Upper lobe of left lung (tissue), 6 donors: ENCODE results near the gene ZDHHC17. TPM values are rescaled to one million over a fixed set of nuclear protein-coding genes. Genes with fewer than 3 reads are reported as not detected.
A peak's percentile ranks its signal among the peaks of the same experiment; 100 is the strongest.

Experiments used
- ATAC-seq, 2 donors: fragments of 200-7000 bp; cut with Tn5 transposase; one replicate each; pipeline ENCODE4 v1.9.1; 2022; ENCODE audit warnings: mild to moderate bottlenecking in 2 of 2, moderate library complexity in 2 of 2; ENCODE audit not compliant: low FRiP score in 2 of 2
- DNase-seq, 2 donors: peaks; one replicate each; pipeline ENCODE4 v3.0.0-alpha.2; 2019 to 2020
- H3K27ac ChIP-seq, 4 donors: fragments of 200-600 bp; sonication (generic); one replicate each; pipeline ENCODE4 v1.5.1; 2016 to 2019
- H3K27me3 ChIP-seq, 4 donors: fragments of 200-600 bp; sonication (generic); one replicate each; pipeline ENCODE4 v1.5.1; 2017 to 2019
- H3K36me3 ChIP-seq, 4 donors: fragments of 200-600 bp; sonication (generic); one replicate each; pipeline ENCODE4 v1.5.1; 2016 to 2019
- H3K4me1 ChIP-seq, 4 donors: fragments of 200-600 bp; sonication (generic); one replicate each; pipeline ENCODE4 v1.5.1; 2018 to 2019
- H3K4me3 ChIP-seq, 4 donors: fragments of 200-600 bp; sonication (generic); one replicate each; pipeline ENCODE4 v1.5.1; 2017 to 2019; ENCODE audit warnings: mild to moderate bottlenecking in 2 of 4, moderate library complexity in 1 of 4
- H3K9me3 ChIP-seq, 4 donors: fragments of 200-600 bp; sonication (generic); one replicate each; pipeline ENCODE4 v1.5.1; 2018 to 2019
- EP300 ChIP-seq, 4 donors: sonication (generic); formaldehyde crosslinking; IDR thresholded peaks; one replicate each; pipeline ENCODE4 v1.5.1; 2017; ENCODE audit warnings: antibody characterized with exemption in 4 of 4, control low read depth in 2 of 4
- POLR2A ChIP-seq, 4 donors: fragments of 450-650 bp; IDR thresholded peaks; one replicate each; pipeline ENCODE4 v1.5.1; 2016 to 2017; ENCODE audit warnings: antibody characterized with exemption in 4 of 4, mild to moderate bottlenecking in 2 of 4
- POLR2AphosphoS5 ChIP-seq, 2 donors: sonication (generic); formaldehyde crosslinking; IDR thresholded peaks; one replicate each; pipeline ENCODE4 v1.5.1; 2017; ENCODE audit warnings: antibody characterized with exemption in 2 of 2
- WGBS, 2 donors: methylation state at CpG; one replicate each; pipeline ENCODE4 v1.1.5; 2017 to 2018; 5-methylcytosine and 5-hydroxymethylcytosine counted together
- total RNA-seq, 6 donors: library from RNA; depleted of rRNA in 4 of 6; stranded (reverse); fragments of >200 nt in 4 of 6; gene quantifications; one replicate each; pipeline versions ENCODE4 v1.1.0 to v1.2.1, GENCODE V29; 2016 to 2021
- TF ChIP-seq, protein P1 (sequence below), 6 experiments: fragments of 450-650 bp in 4 of 6; fragments of 200-600 bp in 2 of 6; sonication (generic) in 2 of 6; IDR thresholded peaks; one replicate each; pipeline ENCODE4 v1.5.1; 2016 to 2019; ENCODE audit warnings: antibody characterized with exemption in 6 of 6
- donor health status: DM: no; HTN: no; CAD: no; lungs with moderate emphysema.
- donor health status: DM: no; HTN: yes; CAD: no; lungs with severe emphysema.

ZDHHC17 gene
- total RNA-seq, 6 donors from 2014 or later, result 13.0 to 107 (median 30.0) TPM

DNA sequence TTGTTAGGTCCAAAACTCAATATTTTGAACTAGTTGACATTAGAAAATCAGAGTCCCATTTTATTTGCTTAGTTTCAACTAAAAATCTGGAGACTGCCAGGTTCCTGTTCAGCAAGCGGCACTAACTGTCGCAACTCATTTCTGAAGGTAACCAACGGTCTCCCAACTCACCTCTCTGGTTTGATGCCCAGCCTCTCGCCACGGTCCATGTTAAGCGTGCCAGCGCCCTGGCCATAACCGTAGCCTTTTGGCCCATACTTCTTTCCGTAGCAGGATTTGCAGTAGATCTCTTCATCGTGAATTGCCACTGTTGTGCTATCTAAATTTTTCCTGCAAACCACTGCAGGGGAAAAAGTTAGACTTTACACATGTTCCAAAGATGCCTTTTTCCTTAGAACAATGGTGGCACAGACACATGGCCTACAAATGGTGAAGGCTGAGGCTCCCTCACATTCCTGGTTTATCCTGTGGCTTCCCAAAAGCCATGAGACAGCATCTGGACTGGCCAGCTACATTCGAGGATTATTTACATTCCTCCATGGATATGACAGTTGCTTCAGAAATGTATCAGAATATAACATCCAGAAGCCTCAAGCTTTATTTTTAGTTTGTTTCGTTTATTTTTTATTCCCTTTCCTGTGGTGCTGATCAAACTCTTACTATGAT lies 99.2 kb downstream of the ZDHHC17 start:
- no peaks in the 10 kb centered on the region for H3K4me1 ChIP-seq
- no peak overlapping the region for H3K4me3 ChIP-seq
- no peak for ATAC-seq
- H3K27me3 ChIP-seq, result no peaks in the 10 kb centered on the region
- H3K27ac ChIP-seq, result peak overlapping the region in 1 of 4 donors; percentile 29
- DNase-seq, result peak in 1 of 2 donors; percentile 19
- no peaks in the 10 kb centered on the region for H3K9me3 ChIP-seq
- no peaks in the 10 kb centered on the region for H3K36me3 ChIP-seq
- no peak for TF ChIP-seq EP300 (IDR thresholded peaks at IDR 0.05)
- no peak for TF ChIP-seq POLR2AphosphoS5 (IDR thresholded peaks at IDR 0.05)
- TF ChIP-seq POLR2A (IDR thresholded peaks at IDR 0.05), result no peak
- TF ChIP-seq, protein P1, sequence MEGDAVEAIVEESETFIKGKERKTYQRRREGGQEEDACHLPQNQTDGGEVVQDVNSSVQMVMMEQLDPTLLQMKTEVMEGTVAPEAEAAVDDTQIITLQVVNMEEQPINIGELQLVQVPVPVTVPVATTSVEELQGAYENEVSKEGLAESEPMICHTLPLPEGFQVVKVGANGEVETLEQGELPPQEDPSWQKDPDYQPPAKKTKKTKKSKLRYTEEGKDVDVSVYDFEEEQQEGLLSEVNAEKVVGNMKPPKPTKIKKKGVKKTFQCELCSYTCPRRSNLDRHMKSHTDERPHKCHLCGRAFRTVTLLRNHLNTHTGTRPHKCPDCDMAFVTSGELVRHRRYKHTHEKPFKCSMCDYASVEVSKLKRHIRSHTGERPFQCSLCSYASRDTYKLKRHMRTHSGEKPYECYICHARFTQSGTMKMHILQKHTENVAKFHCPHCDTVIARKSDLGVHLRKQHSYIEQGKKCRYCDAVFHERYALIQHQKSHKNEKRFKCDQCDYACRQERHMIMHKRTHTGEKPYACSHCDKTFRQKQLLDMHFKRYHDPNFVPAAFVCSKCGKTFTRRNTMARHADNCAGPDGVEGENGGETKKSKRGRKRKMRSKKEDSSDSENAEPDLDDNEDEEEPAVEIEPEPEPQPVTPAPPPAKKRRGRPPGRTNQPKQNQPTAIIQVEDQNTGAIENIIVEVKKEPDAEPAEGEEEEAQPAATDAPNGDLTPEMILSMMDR (IDR thresholded peaks at IDR 0.05), result no peak
- 88 to 93% methylated on average over 12 of the region's 12 CpGs for WGBS, 2 donors

DNA sequence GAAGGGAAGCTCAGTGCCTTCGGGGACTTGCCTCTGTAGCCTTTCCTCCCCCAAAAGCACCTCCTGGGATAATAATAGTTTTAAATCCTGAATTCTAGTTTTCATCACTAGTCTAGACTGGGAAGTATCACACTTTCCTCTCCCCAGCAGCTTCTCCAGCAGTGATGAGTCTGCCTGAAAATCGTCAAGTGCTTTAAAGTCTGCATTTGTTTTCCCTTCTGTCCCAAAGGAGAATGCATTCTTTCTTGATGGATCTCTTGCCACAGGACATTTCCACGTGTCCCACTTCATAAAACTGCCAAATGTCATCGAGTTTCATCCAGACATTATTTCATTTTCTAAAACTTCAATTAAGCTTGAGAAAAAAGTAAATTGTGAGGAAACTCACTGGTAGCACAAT lies 99.9 kb downstream of the ZDHHC17 start:
- peak in 1 of 2 donors; percentile 55 for ATAC-seq
- H3K27ac ChIP-seq, result peak overlapping the region in 1 of 4 donors; percentile 29
- no peaks in the 10 kb centered on the region for H3K4me1 ChIP-seq
- no peaks in the 10 kb centered on the region for H3K27me3 ChIP-seq
- H3K9me3 ChIP-seq, result no peaks in the 10 kb centered on the region
- H3K4me3 ChIP-seq, result no peak overlapping the region
- DNase-seq, result no peak
- no peak for TF ChIP-seq POLR2AphosphoS5 (IDR thresholded peaks at IDR 0.05)
- H3K36me3 ChIP-seq, result no peaks in the 10 kb centered on the region
- 63 to 77% methylated on average over 4 of the region's 4 CpGs for WGBS, 2 donors

DNA sequence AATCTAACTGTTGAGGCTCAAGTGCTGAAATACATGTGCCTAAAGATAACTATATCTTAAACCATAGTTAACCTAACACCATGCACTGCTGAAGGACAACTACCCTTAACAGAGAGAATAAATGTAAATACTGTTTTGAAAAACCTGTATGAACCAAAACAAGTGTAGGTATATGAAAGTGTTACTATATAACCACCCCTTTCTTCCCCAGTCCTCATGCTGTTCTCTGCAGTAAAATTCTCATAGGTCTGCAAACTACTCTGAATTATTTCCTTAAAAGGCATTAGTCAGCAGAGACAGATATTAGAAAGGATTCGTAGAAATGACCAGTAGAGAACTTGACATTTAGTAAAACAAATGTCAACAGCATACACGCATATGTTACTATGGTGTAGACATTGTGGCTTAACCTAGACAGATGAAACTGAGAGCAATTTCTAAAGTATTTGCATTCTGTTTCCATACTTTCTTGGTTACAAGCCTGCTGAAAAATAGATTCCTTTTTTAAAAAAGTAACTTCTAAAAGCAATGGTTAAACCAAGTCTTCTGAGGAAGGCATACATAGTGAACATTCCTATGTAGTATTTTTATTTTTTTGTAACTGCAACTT lies 101.0 kb downstream of the ZDHHC17 start:
- DNase-seq, result no peak
- Histone ChIP-seq H3K36me3 (no peaks in the 10 kb centered on the region), H3K4me1 (no peaks in the 10 kb centered on the region), H3K9me3 (no peaks in the 10 kb centered on the region), H3K27me3 (no peaks in the 10 kb centered on the region), H3K4me3 (no peak overlapping the region), H3K27ac (no peak overlapping the region)
- TF ChIP-seq POLR2AphosphoS5 (IDR thresholded peaks at IDR 0.05) (no peak), EP300 (IDR thresholded peaks at IDR 0.05) (no peak), POLR2A (IDR thresholded peaks at IDR 0.05) (no peak)
- TF ChIP-seq, protein P1 (IDR thresholded peaks at IDR 0.05), result no peak
- 69 to 87% methylated on average over 2 of the region's 2 CpGs for WGBS, 2 donors
- no peak for ATAC-seq

DNA sequence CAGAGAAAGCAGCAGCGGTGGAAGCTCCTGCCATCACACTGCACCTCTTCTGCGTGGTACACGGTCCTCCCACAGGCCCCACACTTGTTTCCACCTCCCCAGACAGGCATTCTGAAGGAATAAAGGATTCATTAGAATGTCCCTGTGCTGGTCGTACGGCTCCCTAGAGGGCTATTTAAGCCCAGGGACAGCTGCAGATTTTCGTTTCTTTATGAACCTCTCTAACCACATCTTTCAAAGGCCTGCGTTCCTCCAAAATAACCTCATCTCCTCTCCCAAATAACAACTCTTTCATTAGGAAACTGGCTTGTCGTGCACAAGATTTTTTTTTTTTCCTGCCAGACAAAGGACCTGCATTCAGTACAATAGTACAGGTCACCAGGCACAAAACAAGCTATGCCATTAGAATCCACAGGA lies 102.2 kb downstream of the ZDHHC17 start:
- 88 to 90% methylated on average over 8 of the region's 8 CpGs for WGBS, 2 donors

DNA sequence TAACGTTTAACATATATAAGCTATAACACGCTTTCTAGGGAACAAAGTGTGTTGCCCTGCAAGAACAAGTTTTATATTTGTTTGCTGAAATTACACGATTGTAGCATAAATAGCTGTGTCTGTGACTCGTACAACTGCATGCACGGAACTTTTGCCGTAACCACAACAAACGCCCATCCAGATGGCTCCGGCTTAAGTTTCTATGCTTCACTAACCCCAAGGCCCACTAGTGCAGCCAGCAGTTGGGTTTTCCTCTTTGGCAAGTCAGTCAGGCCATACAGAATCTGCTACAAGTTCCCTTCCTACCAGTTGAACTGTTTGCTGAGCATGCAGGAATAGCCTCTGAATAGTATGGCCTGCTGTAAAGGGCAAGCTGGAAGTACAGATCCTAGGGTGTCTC lies 102.8 kb downstream of the ZDHHC17 start:
- Histone ChIP-seq H3K27me3 (no peaks in the 10 kb centered on the region), H3K36me3 (no peaks in the 10 kb centered on the region), H3K9me3 (no peaks in the 10 kb centered on the region), H3K4me1 (no peaks in the 10 kb centered on the region), H3K27ac (no peak overlapping the region), H3K4me3 (no peak overlapping the region)
- DNase-seq (no peak), ATAC-seq (no peak)
- 91 to 97% methylated on average over 8 of the region's 8 CpGs for WGBS, 2 donors
- TF ChIP-seq, protein P1 (IDR thresholded peaks at IDR 0.05), result no peak
- no peak for TF ChIP-seq EP300 (IDR thresholded peaks at IDR 0.05)
- TF ChIP-seq POLR2AphosphoS5 (IDR thresholded peaks at IDR 0.05), result no peak
- no peak for TF ChIP-seq POLR2A (IDR thresholded peaks at IDR 0.05)

More for the DNA sequence above, 102.2 kb downstream of the ZDHHC17 start:
- Histone ChIP-seq H3K27me3 (no peaks in the 10 kb centered on the region), H3K36me3 (no peaks in the 10 kb centered on the region), H3K27ac (no peak overlapping the region), H3K4me1 (no peaks in the 10 kb centered on the region), H3K4me3 (no peak overlapping the region), H3K9me3 (no peaks in the 10 kb centered on the region)
- TF ChIP-seq EP300 (IDR thresholded peaks at IDR 0.05) (no peak), POLR2AphosphoS5 (IDR thresholded peaks at IDR 0.05) (no peak), POLR2A (IDR thresholded peaks at IDR 0.05) (no peak)
- TF ChIP-seq, protein P1 (IDR thresholded peaks at IDR 0.05), result no peak
- DNase-seq (no peak), ATAC-seq (no peak)
